ENCODE data around the gene ATP8B4.

DNA sequence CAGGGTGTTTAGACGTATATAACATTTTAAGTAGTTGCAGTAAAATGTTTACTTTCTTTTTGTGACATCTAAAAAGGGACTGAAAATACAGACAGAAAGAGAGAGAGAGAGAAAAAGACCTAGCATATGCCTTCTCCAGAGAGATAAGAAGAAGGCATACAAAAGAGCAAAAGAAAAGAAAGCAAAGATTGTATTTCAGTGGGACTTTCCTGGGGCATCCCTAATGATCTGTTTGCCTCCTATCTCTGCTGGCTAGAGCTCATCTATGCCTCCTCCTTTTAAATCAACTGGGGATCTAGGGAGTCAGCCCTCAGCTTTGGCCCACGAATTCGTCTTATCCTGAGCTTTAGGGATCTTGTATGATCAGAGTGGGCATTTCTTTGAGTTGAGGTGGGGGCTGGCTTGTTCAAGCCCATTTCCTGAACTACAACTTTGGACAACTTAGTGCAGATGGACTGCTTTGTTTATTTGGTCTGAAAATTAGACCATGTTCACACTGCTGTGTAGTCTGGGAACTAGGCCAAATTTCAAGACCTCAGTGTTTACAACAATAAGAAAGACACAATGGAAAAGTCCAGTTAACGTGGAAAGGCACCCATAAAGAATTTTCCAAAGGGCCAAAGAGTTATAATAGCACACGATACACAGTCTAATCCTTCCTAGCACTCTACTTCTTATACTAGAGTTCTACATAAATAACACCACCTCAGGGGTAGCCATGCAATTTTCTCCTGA is 61.0 kb downstream of the ATP8B4 start:
- TF ChIP-seq POLR2A (IDR thresholded peaks at IDR 0.05) = no peak
- TF ChIP-seq, protein P1, sequence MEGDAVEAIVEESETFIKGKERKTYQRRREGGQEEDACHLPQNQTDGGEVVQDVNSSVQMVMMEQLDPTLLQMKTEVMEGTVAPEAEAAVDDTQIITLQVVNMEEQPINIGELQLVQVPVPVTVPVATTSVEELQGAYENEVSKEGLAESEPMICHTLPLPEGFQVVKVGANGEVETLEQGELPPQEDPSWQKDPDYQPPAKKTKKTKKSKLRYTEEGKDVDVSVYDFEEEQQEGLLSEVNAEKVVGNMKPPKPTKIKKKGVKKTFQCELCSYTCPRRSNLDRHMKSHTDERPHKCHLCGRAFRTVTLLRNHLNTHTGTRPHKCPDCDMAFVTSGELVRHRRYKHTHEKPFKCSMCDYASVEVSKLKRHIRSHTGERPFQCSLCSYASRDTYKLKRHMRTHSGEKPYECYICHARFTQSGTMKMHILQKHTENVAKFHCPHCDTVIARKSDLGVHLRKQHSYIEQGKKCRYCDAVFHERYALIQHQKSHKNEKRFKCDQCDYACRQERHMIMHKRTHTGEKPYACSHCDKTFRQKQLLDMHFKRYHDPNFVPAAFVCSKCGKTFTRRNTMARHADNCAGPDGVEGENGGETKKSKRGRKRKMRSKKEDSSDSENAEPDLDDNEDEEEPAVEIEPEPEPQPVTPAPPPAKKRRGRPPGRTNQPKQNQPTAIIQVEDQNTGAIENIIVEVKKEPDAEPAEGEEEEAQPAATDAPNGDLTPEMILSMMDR (IDR thresholded peaks at IDR 0.05) = no peak

Data from right lobe of liver (tissue), 4 donors.